Panc1 (cell line): ENCODE data around the gene MYO1F. TPM values are rescaled to one million over a fixed set of nuclear protein-coding genes. Genes with fewer than 3 reads are reported as not detected.

Experiments
- ATAC-seq: fragments of 200-7000 bp; cut with Tn5 transposase; 2 replicates; pipeline ENCODE4 v1.9.1; 2020; ENCODE audit warnings: mild to moderate bottlenecking, moderate library complexity
- BruUV-seq: library from RNA; stranded (reverse); fragments of 400-500 nt; replicated peaks from 2 replicates; lab custom pipeline; 2021; lab: Mats Ljungman, UMichigan
- CTCF ChIA-PET: fragments of 300-600 bp; sonication (Branson Sonifier 250); formaldehyde crosslinking; loops from one replicate; lab custom pipeline; 2022; ENCODE audit warnings: antibody characterized with exemption; lab: Charles Lee
- POLR2A ChIA-PET: fragments of 300-600 bp; sonication (Branson Sonifier 250); formaldehyde crosslinking; loops from one replicate; lab custom pipeline; 2022; ENCODE audit warnings: antibody characterized with exemption; lab: Charles Lee
- DNase-seq: peaks from one replicate; pipeline ENCODE4 v3.0.0-alpha.2; 2010; ENCODE audit warnings: low read depth, low spot score
- H3K27ac ChIP-seq: 2 replicates; pipeline ENCODE4 v1.5.1; 2011; ENCODE audit warnings: mild to moderate bottlenecking, low read length, inconsistent platforms
- H3K27me3 ChIP-seq: fragments of 200-500 bp; sonication (Bioruptor generic); 2 replicates; pipeline ENCODE4 v1.6.0; 2014; ENCODE audit warnings: low read length, inconsistent platforms; ENCODE audit not compliant: control insufficient read depth, insufficient read depth
- H3K36me3 ChIP-seq: fragments of 200-500 bp; sonication (Bioruptor generic); 2 replicates; pipeline ENCODE4 v1.5.1; 2014; ENCODE audit warnings: inconsistent platforms, mild to moderate bottlenecking, low read length, moderate library complexity; ENCODE audit not compliant: control insufficient read depth, insufficient read depth
- H3K4me1 ChIP-seq: 2 replicates; pipeline ENCODE4 v1.5.1; 2011; ENCODE audit warnings: inconsistent platforms, mild to moderate bottlenecking, low read length, moderate library complexity; ENCODE audit not compliant: control insufficient read depth, insufficient read depth
- H3K4me3 ChIP-seq, 2 experiments: 2 replicates each; pipeline ENCODE4 v1.5.1; 2011 to 2012; ENCODE audit warnings: low read depth in 2 of 2, low read length in 2 of 2, mild to moderate bottlenecking in 2 of 2, inconsistent platforms in 1 of 2, moderate library complexity in 1 of 2
- H3K9me3 ChIP-seq: fragments of 200-500 bp; sonication (Bioruptor generic); 2 replicates; pipeline ENCODE4 v1.5.1; 2014; ENCODE audit warnings: low read depth, mild to moderate bottlenecking, inconsistent platforms, low read length, moderate library complexity; ENCODE audit not compliant: control insufficient read depth, insufficient read depth
- CTCF ChIP-seq: fragments of 450-650 bp; IDR thresholded peaks from 2 replicates; pipeline ENCODE4 v1.5.1; 2017; ENCODE audit warnings: mild to moderate bottlenecking
- POLR2AphosphoS5 ChIP-seq: IDR thresholded peaks from 2 replicates; pipeline ENCODE4 v1.6.1; 2012; ENCODE audit warnings: mild to moderate bottlenecking, low read depth, low read length, moderate library complexity
- REST ChIP-seq, 2 experiments: IDR thresholded peaks; 2 replicates each; pipeline ENCODE4 v1.6.1; 2011 to 2012; ENCODE audit warnings: low read depth in 2 of 2, control low read depth in 1 of 2, low read length in 1 of 2, mild to moderate bottlenecking in 1 of 2, moderate library complexity in 1 of 2; ENCODE audit not compliant: insufficient read depth in 1 of 2
- SIN3A ChIP-seq: IDR thresholded peaks from 2 replicates; pipeline ENCODE4 v1.6.1; 2012; ENCODE audit warnings: low read depth, mild to moderate bottlenecking, low read length, moderate library complexity, borderline replicate concordance; ENCODE audit not compliant: insufficient read depth
- TCF7L2 ChIP-seq: IDR thresholded peaks from 2 replicates; pipeline ENCODE4 v1.6.1; 2011; ENCODE audit warnings: mild to moderate bottlenecking, low read depth, low read length, inconsistent platforms
- in situ Hi-C: cut with HindIII; loops from 2 replicates; pipeline ENCODE4 v1.10.0; 2016; ENCODE audit warnings: low sequenced_read_pairs, low pct_unique_long_range_greater_than_20kb
- intact Hi-C: fragments of 100-400 bp; cut with micrococcal nuclease; formaldehyde crosslinking; loops from one replicate; pipeline ENCODE4 v1.10.0; 2022; ENCODE audit not compliant: unreplicated experiment
- total RNA-seq: library from RNA; stranded (reverse); gene quantifications from one replicate; pipeline ENCODE4 v1.2.1, GENCODE V29; 2021; ENCODE audit not compliant: unreplicated experiment

The MYO1F gene
- total RNA-seq, 1 experiment from 2014 or later: 0.33 TPM

GRCh38 chr19:8550070-8550469, 27.2 kb downstream of the MYO1F start:
- H3K27me3 ChIP-seq: no peaks in the 10 kb centered on the region
- in situ Hi-C loops (no loop called here), intact Hi-C loops (no loop called here)
- TF ChIP-seq TCF7L2 (no peak), REST (IDR thresholded peaks at IDR 0.05; ENCODE audit: insufficient read depth in 1 of 2, low read depth in 2 of 2, low read length in 1 of 2) (no peak), SIN3A (no peak), POLR2AphosphoS5 (no peak), CTCF (no peak)
- H3K27ac ChIP-seq: no peak overlapping the region
- no peak overlapping the region for H3K4me3 ChIP-seq
- ChIA-PET CTCF (interaction anchor here (0.6 kb wide), 1 partner anchor 37 kb away, joined by 3 read pairs; no protein-coding TSS in a partner anchor), POLR2A (no interaction called here)
- no TSS peak for BruUV-seq
- DNase-seq (no peak), ATAC-seq (no peak)
- H3K4me1 ChIP-seq: no peaks in the 10 kb centered on the region
- no peaks in the 10 kb centered on the region for H3K36me3 ChIP-seq
- H3K9me3 ChIP-seq: no peaks in the 10 kb centered on the region

DNA sequence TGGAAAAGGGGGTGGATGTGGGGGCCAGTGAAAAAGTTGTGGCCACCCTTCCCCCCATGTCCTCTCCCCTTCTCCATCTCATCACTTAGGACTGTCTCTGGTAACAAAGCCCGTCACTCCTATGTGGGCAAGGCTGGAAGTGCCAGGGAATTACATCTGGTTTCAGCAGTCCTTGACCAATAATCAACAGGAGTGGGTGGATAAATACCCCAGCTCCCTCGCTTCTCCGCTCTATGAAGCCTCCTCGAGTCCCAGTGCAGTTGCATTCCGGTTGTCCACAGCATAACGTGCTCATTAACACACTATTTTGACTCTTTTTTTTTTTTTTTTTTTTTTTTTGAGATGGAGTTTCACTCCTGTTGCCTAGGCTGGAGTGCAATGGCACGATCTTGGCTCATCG, 31.5 kb downstream of the MYO1F start:
- in situ Hi-C loops: no loop called here
- no peaks in the 10 kb centered on the region for H3K36me3 ChIP-seq
- H3K27ac ChIP-seq: no peak overlapping the region
- ATAC-seq (no peak), DNase-seq (no peak)
- TF ChIP-seq POLR2AphosphoS5 (no peak), REST (IDR thresholded peaks at IDR 0.05; ENCODE audit: insufficient read depth in 1 of 2, low read depth in 2 of 2, low read length in 1 of 2) (no peak), CTCF (no peak), SIN3A (no peak), TCF7L2 (no peak)
- CTCF ChIA-PET: no interaction called here
- no peak overlapping the region for H3K4me3 ChIP-seq
- POLR2A ChIA-PET: interaction anchor here (0.7 kb wide), 1 partner anchor 82 kb away, joined by 20 read pairs; no protein-coding TSS in a partner anchor
- no peaks in the 10 kb centered on the region for H3K4me1 ChIP-seq
- BruUV-seq: no TSS peak
- no peaks in the 10 kb centered on the region for H3K27me3 ChIP-seq
- H3K9me3 ChIP-seq: no peaks in the 10 kb centered on the region
- intact Hi-C loops: no loop called here
